SH-SY5Y (cell line): ENCODE data around the gene CHST11.

ENCODE experiments used
- GATA2 ChIP-seq: IDR thresholded peaks from 2 replicates; pipeline ENCODE4 v1.6.1; 2011; ENCODE audit warnings: mild to moderate bottlenecking, low read depth, low read length
- GATA3 ChIP-seq: IDR thresholded peaks from 2 replicates; pipeline ENCODE4 v1.6.1; 2011; ENCODE audit warnings: low read depth, mild to moderate bottlenecking, low read length, moderate library complexity

DNA sequence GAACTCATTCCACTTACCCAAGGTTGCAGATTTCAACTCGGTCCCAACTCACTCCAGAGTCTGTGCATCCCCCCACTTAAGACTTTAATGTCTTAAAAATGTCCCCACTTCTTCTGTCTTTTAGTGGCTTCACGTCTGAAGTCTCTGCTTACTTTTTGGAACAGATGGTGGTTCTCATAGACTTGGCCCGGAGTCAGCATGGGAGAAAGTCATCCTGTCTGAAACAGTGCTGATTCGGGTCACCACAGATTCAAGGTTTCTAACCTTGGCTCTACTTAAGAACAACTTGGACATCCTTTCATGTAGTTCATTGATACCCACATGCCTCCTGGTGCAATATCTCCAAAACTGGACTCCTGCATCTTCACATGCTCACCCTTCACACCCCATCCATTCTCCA, 26.0 kb downstream of the CHST11 start:
- TF ChIP-seq GATA2 (no peak), GATA3 (no peak)
